GM18505 (cell line): ENCODE results near the gene KCNB1.
"Not testable (repeated sequence)": the region's sequence is repeated elsewhere in the genome, so short reads cannot be mapped to it uniquely, and the experiment has no call there.

Source experiments
- ATAC-seq: cut with Tn5 transposase; IDR thresholded peaks from one replicate; pipeline ENCODE4 v1.9.1; 2021; ENCODE audit not compliant: unreplicated experiment
- POLR2A ChIP-seq: IDR thresholded peaks from 4 replicates; pipeline ENCODE4 v1.6.1; 2011; ENCODE audit warnings: borderline replicate concordance; ENCODE audit not compliant: insufficient read depth, insufficient read length; ENCODE audit errors: extremely low read depth

Gene KCNB1

DNA sequence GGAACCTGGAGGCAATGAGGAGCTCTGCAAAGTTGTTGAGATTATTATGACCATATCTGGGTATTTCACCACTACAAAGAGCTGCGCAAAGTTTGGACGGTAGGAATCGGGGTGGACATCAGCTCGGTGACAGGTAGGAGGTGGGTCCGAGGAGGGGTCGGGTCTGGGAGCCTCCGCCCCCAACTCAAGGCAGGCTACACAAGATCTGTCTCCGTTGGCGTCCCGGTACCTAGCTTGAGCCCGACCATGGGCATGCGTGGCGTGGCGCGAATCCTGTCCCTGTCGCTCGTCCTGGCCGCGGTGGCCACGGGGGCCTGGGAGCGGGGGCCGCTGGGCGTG is 164.4 kb downstream of the KCNB1 start:
- TF ChIP-seq POLR2A = no peak
- no peak for ATAC-seq

DNA sequence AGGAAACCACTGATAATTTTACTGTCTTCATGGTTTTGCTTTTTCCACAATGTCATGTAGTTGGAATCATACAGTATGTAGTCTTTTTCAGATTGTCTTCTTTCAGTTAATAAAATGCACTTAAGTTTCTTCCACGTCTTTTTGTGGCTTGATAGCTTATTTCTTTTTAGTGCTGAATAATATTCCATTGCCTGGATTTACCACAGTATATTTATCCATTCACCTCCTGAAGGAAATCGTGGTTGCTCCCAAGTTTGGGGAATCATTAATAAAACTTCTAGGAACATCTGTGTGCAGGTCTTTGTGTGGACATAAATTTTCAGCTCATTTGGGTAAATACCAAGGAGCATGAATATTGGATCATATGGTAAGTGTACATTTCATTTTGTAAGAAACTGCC is 165.8 kb downstream of the KCNB1 start:
- no peak for ATAC-seq
- no peak for TF ChIP-seq POLR2A

DNA sequence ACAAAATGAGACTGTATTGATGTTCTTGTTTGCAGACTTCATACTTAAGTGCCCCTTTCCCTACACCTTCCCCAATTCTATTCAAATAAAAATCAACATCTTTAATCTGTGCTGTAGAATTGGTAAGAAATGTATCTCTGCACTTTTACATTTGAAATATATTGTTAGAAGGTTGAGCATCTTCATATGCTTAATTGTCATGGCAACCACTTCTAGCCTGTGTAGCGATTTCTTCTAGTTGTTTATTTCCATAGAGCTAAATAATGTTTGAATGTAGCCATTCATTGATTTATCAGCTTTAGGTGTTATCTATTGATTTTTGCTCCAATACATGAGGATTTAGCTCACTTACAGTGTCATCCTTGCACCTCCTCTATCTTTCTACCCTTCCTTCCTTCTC is 166.9 kb downstream of the KCNB1 start:
- no peak for TF ChIP-seq POLR2A
- ATAC-seq = no peak

DNA sequence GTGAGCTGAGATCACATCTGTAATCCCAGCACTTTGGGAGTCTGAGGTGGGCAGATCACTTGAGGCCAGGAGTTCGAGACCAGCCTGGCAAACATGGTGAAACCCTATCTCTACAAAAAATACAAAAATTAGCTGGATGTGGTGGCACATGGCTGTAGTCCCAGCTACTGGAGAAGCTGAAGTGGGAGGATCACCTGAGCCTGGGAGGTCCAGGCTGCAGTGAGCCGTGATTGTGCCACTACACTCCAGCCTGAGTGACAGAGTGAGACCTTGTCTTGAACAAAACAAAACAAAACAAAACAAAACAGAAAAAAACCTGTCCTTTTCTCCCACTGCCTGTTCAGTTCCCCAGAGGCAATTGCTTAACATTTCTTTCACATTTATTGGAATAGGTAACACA is 168.4 kb downstream of the KCNB1 start:
- not testable (repeated sequence) for ATAC-seq
